OCI-LY7 (cell line): ENCODE measurements around the gene BLOC1S6.

Experiments
- EZH2phosphoT487 ChIP-seq: fragments of 200-600 bp; sonication (generic); IDR thresholded peaks from 2 replicates; pipeline ENCODE4 v1.6.1; 2018; ENCODE audit warnings: low read depth, borderline replicate concordance, mild to moderate bottlenecking, mixed run types, antibody characterized with exemption, low read length, moderate library complexity, mixed read lengths
- TF ChIP-seq, protein P1 (sequence below): fragments of 200-600 bp; sonication (generic); conservative IDR thresholded peaks from 2 replicates; pipeline ENCODE4 v1.5.1; 2014; ENCODE audit warnings: mild to moderate bottlenecking, antibody characterized with exemption, low read length, moderate library complexity, mixed read lengths

DNA sequence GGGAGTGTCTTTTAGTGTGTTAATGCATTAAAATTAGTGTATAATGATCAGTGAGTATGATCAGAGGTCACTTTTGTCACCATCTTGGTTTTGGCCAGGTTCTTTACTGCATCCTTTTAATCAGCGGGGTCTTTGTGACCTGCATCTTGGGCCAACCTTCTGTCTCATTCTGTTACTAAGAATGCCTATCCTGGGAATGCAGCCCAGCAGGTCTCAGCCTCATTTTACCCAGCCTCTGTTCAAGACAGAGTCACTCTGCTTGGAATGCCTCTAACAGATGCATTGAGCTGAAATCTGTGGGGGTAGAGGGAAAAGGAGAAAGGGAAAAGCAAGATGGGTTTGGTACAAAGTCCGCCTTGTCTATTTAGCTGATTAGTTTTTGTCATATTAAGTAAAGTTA is 5.3 kb upstream of the BLOC1S6 start:
- TF ChIP-seq, protein P1, sequence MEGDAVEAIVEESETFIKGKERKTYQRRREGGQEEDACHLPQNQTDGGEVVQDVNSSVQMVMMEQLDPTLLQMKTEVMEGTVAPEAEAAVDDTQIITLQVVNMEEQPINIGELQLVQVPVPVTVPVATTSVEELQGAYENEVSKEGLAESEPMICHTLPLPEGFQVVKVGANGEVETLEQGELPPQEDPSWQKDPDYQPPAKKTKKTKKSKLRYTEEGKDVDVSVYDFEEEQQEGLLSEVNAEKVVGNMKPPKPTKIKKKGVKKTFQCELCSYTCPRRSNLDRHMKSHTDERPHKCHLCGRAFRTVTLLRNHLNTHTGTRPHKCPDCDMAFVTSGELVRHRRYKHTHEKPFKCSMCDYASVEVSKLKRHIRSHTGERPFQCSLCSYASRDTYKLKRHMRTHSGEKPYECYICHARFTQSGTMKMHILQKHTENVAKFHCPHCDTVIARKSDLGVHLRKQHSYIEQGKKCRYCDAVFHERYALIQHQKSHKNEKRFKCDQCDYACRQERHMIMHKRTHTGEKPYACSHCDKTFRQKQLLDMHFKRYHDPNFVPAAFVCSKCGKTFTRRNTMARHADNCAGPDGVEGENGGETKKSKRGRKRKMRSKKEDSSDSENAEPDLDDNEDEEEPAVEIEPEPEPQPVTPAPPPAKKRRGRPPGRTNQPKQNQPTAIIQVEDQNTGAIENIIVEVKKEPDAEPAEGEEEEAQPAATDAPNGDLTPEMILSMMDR, result no peak
- TF ChIP-seq EZH2phosphoT487, result no peak
